DMS153 treated with DMSO at 0.1 percent for 48 hours (cell line): ENCODE data around the gene MTHFD1L.
A peak's percentile ranks its signal among the peaks of the same experiment; 100 is the strongest.
"Not testable (repeated sequence)": the region's sequence is repeated elsewhere in the genome, so short reads cannot be mapped to it uniquely, and the experiment has no call there.

Experiments
- DNase-seq: peaks from one replicate; lab custom pipeline; 2025; ENCODE audit not compliant: unreplicated experiment; lab: John Stamatoyannopoulos, UW

The MTHFD1L gene

GRCh38 chr6:151014404-151015100, 149.1 kb downstream of the MTHFD1L start:
- peak; percentile 90 for DNase-seq

DNA sequence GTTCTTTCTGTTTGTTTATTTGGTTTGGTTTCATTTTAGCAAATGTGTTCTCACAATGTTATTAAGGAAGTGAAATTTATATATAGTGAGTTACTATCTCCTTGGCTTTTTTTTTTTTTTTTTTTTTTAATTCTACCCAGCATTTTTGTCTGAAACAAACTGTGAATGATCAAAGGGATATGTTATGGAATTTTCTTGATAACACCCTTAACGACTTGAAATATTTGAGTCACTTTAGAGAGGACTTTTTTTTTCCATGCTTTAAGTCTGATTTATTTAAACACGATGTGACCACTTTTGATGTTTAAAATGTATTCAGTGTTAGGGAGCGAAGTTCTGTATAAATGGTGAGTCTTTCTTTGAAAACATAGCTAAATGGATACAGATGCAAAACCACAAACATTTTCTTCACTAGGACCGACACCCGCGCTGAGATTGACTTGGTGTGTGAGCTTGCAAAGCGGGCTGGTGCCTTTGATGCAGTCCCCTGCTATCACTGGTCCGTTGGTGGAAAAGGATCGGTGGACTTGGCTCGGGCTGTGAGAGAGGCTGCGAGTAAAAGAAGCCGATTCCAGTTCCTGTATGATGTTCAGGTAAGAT, 149.7 kb downstream of the MTHFD1L start:
- no peak for DNase-seq

DNA sequence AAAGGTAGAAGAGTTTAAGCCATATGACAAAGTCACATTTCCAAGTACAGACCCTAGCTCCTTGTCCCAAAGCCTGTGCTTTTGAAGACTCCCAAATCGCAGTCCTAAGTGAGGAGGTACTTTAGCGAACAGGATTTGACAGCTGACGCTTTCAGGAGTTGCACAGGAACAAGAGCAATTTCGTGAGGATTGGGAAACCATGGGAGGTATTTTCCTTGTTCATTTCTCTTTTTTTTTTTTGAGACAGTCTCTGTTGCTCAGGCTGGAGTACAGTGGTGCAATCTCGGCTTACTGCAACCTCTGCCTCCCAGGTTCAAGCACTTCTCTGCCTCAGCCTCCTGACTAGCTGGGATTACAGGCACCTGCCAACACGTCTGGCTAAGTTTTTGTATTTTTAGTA, 150.6 kb downstream of the MTHFD1L start:
- no peak for DNase-seq

DNA sequence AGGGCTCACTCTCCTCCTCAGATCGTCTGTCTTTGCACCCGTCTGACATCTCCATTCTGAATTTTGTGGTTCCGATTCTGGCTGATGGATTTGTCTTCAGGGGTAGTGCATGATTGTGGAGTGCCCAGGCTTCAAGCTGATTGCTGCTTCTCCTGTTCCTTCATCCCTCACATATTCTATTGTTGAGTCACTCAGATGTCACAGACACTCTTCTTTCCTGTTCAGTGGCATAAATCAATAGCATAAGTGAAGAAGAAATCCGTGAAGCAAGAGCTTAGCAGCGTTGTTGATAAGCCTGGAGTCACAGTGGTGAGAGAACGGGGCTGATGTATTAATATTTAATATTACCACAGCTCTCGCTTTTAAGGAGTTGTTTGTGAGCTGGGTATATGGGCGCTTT, 152.5 kb downstream of the MTHFD1L start:
- no peak for DNase-seq

DNA sequence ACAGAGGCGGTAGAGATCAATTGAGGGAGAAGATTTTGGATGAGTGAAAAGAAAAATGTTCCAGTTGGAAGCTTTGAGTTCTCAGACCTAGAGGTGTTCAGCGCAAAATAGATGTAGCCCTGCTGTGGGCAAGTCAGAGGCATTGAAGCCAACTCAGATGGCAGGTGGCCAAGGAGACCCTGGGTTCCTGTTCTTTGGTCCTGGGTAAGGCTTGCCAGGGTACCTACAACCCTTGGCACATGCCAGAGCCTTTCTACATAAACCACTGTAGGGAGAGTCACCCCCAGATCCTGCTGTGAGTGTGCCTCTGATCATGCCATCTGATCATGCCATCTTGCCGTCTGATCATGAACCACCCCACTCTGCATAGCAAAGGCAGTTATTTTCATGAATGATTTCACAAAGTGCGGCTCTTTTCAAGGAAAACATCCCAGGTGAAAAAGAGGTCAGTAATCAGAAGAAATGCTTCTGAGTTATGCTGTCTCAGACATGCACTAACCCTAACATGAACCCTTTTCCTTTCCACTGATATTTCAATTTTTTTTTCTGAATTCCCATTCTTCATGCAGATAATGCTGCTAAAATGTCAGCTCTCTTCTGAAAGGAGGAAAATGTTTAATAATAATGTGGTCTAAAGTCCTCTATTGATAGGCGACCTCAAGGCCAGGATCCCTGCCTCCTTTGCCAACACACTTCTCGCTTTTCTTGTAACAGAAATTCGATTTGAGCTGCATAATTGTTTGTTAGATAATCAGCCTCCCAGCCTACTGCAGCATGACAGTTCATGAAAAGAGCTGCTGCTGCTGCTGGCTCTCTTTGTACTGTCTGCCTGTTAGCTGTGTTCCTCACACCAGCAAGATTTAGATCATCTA, 153.6 kb downstream of the MTHFD1L start:
- no peak for DNase-seq

DNA sequence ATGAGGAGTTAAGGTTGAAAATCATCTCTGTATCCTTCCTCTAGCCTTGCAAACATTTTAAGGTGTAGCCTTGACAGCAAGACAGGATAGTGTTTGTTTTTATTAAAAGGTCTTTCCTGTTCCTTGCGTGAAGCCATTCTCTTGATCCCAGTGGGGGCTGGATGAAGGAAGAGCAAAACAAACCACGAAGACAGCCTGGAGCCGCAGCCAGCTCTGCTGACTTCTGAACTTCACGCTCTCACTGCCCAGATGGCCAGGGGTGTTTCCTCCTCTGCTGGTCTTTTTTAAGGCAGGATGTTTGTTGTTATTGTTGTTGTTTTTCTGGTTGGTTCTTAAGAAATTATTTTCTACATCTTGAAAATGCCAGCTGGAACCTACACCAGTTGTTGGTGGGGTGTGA, 156.4 kb downstream of the MTHFD1L start:
- DNase-seq: no peak

DNA sequence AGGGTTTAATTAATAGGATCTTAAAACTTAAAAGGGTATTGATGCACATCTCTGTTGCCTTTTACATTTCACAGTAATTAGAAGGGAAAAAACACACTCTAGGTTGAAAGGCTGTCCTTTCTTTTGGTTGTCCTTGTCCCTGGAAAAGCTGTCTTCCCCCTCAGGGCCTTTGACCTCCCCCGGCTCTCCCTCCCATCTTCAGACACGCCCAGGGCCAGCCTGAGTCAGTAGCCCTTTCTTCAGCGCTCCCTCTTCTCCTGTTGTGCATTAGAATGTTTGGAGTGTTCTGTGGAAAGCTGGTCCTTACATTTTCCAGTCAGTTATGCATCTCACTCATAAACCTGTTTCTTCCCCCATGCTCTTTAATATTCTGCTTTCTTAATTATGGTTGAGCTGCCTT, 157.0 kb downstream of the MTHFD1L start:
- no peak for DNase-seq

DNA sequence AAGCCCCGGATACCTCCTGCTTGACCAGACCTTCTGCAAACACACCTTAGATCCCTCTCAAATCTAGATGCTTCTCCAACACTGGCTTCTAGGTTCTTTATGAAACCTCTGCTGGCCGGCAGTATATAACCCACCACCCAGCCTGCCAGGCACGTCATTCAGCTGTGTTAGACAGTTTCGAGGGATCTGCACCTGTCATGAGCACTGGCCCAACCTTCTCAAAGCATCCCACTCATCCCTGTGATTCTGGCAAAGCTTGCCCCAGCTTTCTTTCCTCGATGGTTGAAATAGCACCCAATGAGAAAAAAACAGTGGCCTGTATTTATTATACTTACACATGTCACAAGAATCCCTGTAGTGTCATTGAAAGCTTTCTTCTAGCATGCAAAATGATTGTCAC, 157.8 kb downstream of the MTHFD1L start:
- no peak for DNase-seq

- no peak for DNase-seq
These were observed 159.1 kb downstream of the MTHFD1L start for GRCh38 chr6:151024597-151024996.

GRCh38 chr6:151025076-151025475, 159.6 kb downstream of the MTHFD1L start:
- no peak for DNase-seq

DNA sequence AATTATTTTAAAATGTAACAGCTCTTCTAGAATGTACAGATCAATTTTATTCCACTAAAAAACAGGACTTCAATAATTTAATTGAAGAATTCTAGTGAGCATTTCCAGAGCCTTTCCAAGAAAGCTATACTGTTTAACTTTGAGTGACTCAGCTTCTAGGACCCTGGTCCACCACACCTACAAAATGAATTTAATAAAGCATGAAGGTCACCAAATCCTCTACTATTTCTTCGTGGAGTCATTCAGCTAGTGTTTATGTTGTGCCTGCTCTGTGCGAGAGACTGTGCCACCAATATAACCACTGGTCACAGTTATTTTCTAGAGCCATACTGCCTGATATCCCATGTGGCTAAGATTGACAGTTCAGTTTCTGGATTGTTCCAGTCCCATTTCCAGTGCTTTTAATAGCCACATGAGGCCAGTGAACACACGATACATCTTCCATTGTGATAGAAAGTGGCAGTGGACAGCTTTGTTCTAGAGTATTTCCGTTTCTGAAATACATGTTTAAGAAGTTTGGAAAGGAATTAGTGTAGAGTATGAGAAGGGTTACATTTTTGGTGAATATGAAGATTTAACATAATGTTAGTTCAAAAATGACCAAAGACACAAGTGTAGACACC, 160.7 kb downstream of the MTHFD1L start:
- no peak for DNase-seq

DNA sequence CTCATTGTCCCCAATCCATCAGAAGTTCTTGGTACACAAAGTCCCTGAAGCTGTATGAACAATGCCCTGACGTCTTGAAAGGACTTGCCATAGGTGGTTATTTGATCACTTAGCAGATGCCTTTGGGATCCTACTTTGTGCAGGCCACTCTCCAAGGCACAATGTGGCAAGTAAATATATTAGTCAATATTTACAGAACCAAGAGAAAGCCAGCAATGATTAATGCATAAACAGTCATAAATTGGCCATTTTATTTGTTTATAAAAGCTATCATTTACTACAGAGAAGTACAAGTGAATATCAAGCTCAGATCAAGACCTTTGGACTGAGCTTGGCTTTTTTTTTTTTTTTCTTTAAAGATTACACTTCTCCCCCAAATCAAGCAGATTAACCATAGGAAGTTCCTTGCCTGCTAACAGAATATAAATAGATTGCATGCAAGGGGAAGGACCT, 161.8 kb downstream of the MTHFD1L start:
- no peak for DNase-seq

- DNase-seq: no peak
These were observed 162.7 kb downstream of the MTHFD1L start for GRCh38 chr6:151027936-151028838.

DNA sequence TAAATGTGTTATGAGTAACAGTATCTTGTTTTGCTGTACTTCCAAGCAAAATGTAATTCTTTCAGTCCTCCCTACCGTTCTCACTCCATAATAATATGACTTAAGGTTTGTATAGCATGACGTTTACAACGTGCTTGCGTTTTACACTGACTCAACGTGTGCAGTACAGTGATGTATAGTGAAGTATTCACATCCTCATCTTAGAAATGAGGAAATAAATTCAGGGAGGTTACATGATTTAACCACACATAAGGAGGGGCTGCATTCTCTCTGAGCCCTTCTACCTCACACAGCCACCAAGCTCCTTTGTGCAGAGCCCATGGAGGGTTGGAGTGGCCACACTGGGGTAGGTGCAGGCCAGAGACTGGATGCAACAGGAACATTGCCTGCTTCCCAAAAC, 164.5 kb downstream of the MTHFD1L start:
- no peak for DNase-seq

DNA sequence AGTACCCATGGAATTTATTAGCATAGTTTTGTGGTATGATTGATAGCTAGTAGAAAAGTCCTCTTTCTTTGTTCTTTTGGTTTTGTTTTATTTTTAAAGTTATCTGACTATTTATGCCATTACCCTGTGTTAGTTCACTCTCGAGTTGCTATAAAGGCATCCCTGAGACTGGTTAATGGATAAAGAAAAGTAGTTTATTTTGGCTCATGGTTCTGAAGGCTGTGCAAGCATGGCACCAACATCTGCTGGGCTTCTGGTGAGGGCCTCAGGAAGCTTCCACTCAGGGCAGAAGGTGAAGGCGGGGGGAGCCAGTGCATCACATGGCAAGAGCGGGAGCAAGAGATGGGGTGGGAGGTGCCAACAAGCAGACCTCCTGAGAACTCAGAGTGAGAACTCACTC, 166.5 kb downstream of the MTHFD1L start:
- DNase-seq: no peak

DNA sequence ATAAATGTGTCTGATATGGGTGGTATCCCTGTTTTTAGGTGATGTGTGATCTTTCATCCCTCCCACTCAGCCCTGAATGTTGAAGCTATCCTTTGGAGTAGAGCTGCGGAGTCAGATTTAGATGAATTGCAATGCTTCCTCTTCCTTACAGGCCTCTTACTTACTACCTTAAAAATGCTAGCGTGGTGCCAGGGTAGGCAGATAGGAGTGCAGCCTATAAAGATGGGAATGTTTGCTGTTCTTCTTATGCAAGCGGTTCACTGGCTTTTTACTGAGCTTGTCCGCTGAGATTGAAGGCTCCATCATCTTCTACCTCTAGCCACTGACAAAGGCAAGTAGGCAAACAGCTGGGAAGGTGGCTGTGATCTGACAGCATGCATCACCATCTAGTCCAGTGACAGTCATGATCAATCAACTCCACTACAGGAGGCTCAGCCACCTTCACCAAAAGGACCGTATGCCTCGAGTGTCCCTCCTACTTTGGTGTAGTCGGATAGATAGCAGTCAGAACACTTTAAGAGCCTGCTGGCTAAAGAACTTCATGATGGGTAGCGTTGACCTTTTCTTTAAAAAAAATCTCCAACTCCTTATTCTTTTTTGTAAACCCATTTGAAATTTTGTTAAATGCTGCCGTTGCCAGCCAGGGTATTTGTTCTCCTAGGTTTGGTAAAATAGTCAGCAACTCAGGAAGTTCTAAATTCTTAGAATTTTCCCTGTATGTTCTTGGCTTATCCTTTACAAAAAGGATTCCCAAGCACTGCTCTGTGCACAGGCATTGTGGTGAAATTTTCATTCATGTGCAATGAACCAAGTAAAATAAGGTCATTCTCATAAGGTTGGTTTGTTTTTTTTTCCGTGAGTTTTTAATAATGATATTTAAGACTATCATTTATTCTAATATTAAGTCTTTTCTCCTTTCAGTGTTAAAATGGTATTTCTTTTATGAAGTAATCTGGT, 169.6 kb downstream of the MTHFD1L start:
- no peak for DNase-seq

DNA sequence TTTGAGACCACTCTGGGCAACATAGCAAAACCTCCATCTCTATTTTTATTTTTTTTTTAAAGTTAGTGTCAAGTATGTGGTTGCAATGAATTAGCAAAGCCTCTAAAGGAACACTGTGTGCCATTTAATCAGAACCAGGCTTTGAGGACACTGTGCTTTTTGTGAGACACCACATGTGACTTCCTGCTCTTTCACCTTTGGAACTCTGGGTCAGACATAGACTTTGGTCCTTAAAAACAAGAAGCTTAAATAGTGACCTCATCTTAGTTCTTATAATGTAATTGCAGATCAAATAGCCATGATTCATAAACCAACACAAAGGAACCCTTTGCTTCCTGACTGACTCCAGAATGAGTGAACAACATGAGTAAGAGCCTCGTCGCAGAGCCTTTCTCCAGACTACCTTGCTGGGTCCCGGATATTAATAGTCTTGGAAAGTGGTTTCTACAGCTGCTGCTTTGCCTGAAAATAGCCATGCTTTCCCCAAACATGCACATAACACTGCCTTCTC, 170.8 kb downstream of the MTHFD1L start:
- DNase-seq: not testable (repeated sequence)

DNA sequence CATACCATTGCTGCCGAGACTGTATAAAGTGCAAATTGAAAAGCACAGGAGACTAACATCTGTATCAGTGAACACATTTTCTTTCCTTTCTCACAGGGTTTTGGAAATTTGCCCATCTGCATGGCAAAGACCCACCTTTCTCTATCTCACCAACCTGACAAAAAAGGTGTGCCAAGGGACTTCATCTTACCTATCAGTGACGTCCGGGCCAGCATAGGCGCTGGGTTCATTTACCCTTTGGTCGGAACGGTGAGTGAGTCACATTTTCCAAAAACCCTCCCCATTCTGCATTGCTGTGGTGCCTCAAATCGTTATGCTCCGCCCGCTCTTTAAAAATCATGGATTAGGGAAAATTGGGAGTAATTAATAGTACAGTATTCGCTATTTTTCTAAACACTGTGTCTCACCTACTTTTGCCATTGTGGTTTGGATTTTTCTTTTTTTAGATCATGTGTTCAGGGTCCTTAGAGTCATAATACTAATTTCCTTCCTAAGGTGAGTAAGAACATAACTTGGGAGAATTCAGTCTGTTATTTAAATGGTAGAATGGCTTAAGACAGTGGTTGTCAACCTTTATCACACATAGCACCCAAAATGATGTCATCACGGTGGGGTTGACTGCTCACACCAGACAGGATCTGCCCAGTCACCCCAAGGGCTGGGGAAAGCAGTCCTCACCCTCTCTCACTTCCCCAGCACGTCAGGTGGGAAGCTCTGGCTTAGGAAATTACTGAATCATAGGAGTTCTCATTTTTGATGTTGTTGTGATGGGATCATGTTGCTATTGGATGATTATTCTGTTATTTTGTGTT, 171.6 kb downstream of the MTHFD1L start:
- no peak for DNase-seq
